SKM-1 (cell line): ENCODE results near the gene FNDC3B.
"Not testable (repeated sequence)": the region's sequence is repeated elsewhere in the genome, so short reads cannot be mapped to it uniquely, and the experiment has no call there.

Experiments used
- DNase-seq: peaks from one replicate; lab custom pipeline; 2025; ENCODE audit not compliant: unreplicated experiment; lab: John Stamatoyannopoulos, UW

FNDC3B gene

GRCh38 chr3:172254542-172254941, 215.2 kb downstream of the FNDC3B start:
- DNase-seq = no peak

GRCh38 chr3:172255321-172255720, 215.9 kb downstream of the FNDC3B start:
- DNase-seq = not testable (repeated sequence)

- DNase-seq = no peak
Measured at GRCh38 chr3:172256101-172256734, 216.8 kb downstream of the FNDC3B start.

- DNase-seq = no peak
Measured at GRCh38 chr3:172257648-172258400, 218.4 kb downstream of the FNDC3B start.

GRCh38 chr3:172258624-172259023, 219.2 kb downstream of the FNDC3B start:
- DNase-seq = no peak

- no peak for DNase-seq
Measured at GRCh38 chr3:172259111-172259541, 219.7 kb downstream of the FNDC3B start.

GRCh38 chr3:172259726-172260248, 220.4 kb downstream of the FNDC3B start:
- no peak for DNase-seq

- DNase-seq = no peak
Measured at GRCh38 chr3:172260381-172260780, 221.0 kb downstream of the FNDC3B start.

- no peak for DNase-seq
Measured at GRCh38 chr3:172261054-172261453, 221.7 kb downstream of the FNDC3B start.

GRCh38 chr3:172262991-172263608, 223.7 kb downstream of the FNDC3B start:
- no peak for DNase-seq

- DNase-seq = no peak
Measured at GRCh38 chr3:172263781-172264486, 224.6 kb downstream of the FNDC3B start.

- no peak for DNase-seq
Measured at GRCh38 chr3:172266103-172266502, 226.7 kb downstream of the FNDC3B start.

GRCh38 chr3:172268425-172268824, 229.0 kb downstream of the FNDC3B start:
- no peak for DNase-seq

GRCh38 chr3:172268868-172269267, 229.5 kb downstream of the FNDC3B start:
- no peak for DNase-seq

GRCh38 chr3:172270557-172271166, 231.3 kb downstream of the FNDC3B start:
- no peak for DNase-seq

- DNase-seq = no peak
Measured at GRCh38 chr3:172271386-172271976, 232.1 kb downstream of the FNDC3B start.

- no peak for DNase-seq
Measured at GRCh38 chr3:172272698-172273097, 233.3 kb downstream of the FNDC3B start.

- DNase-seq = no peak
Measured at GRCh38 chr3:172273378-172273777, 234.0 kb downstream of the FNDC3B start.

GRCh38 chr3:172274906-172275305, 235.5 kb downstream of the FNDC3B start:
- DNase-seq = no peak

GRCh38 chr3:172275586-172275985, 236.2 kb downstream of the FNDC3B start:
- no peak for DNase-seq
